ENCODE measurements around the gene SP100. TPM values are rescaled to one million over a fixed set of nuclear protein-coding genes. Genes with fewer than 3 reads are reported as not detected.

The SP100 gene
- total and polyA plus RNA-seq, 2 of the 13 experiments (the other 11 are each of a cell fraction or from before 2014, with no cell fraction given): 12.6 to 16.5 TPM

- no peak for TF ChIP-seq LRRFIP1 (CRISPR knock-in tag; conservative IDR thresholded peaks at IDR 0.05)
- peak; percentile 87 for TF ChIP-seq TFAP4 (IDR thresholded peaks at IDR 0.05; ENCODE audit: borderline replicate concordance, low read depth)
- TF ChIP-seq ZMAT3 (CRISPR knock-in tag; conservative IDR thresholded peaks at IDR 0.05): 0 out of 2 replicates have a peak, but pooled peaks have one; percentile 48
- no peak for TF ChIP-seq ZNF34 (CRISPR knock-in tag; IDR thresholded peaks at IDR 0.05; ENCODE audit: borderline replicate concordance)
- TF ChIP-seq SUZ12 (IDR thresholded peaks at IDR 0.05; ENCODE audit: low read depth, low read length): no peak
- 0 out of 2 replicates have a peak, but pooled peaks have one; percentile 43 for TF ChIP-seq ZNF441 (CRISPR knock-in tag; IDR thresholded peaks at IDR 0.05; ENCODE audit: borderline replicate concordance)
- no peak for TF ChIP-seq ZNF431 (CRISPR knock-in tag; IDR thresholded peaks at IDR 0.05; ENCODE audit: borderline replicate concordance, low read depth)
- TF ChIP-seq ZHX1 (CRISPR knock-in tag; IDR thresholded peaks at IDR 0.05; ENCODE audit: low read depth): no peak; the same call in 1 of the 2 replicates
- TF ChIP-seq RAD51 (IDR thresholded peaks at IDR 0.05; ENCODE audit: borderline replicate concordance): peak; percentile 52
- no peak for TF ChIP-seq MAFG (CRISPR knock-in tag; IDR thresholded peaks at IDR 0.05)
- TF ChIP-seq RFX3 (CRISPR knock-in tag; IDR thresholded peaks at IDR 0.05): no peak
- TF ChIP-seq ZNF20 (CRISPR knock-in tag; IDR thresholded peaks at IDR 0.05): no peak
- no peak for TF ChIP-seq ZNF275 (CRISPR knock-in tag; IDR thresholded peaks at IDR 0.05; ENCODE audit: borderline replicate concordance)
- no peak; the same call in 1 of the 2 replicates for TF ChIP-seq BRCA1 (CRISPR knock-in tag; IDR thresholded peaks at IDR 0.05)
- no peak for TF ChIP-seq TP53 (CRISPR knock-in tag; conservative IDR thresholded peaks at IDR 0.05)
- no peak for TF ChIP-seq HNF4A (CRISPR knock-in tag; IDR thresholded peaks at IDR 0.05)
- peak; percentile 75 for TF ChIP-seq ZBTB20 (CRISPR knock-in tag; IDR thresholded peaks at IDR 0.05; ENCODE audit: borderline replicate concordance, low read depth)
Measured at GRCh38 chr2:230416061-230416721, at the start of gene SP100 (continued).

Measured in HepG2 (cell line).